Neural progenitor cell (in vitro differentiated cells): ENCODE results near the gene THNSL1. TPM values are rescaled to one million over a fixed set of nuclear protein-coding genes. Genes with fewer than 3 reads are reported as not detected.

ENCODE experiments used
- DNase-seq: peaks from one replicate; pipeline ENCODE4 v3.0.0-alpha.2; 2016; ENCODE audit warnings: low spot score
- H2AFZ ChIP-seq: fragments of 200-600 bp; sonication (generic); replicated peaks from 2 replicates; pipeline ENCODE4 v1.6.1; 2016; ENCODE audit warnings: antibody characterized with exemption
- H3F3A ChIP-seq: fragments of 200-600 bp; sonication (generic); 2 replicates; pipeline ENCODE4 v1.6.1; 2016; ENCODE audit warnings: antibody characterized with exemption, low read depth
- H3K27ac ChIP-seq: fragments of 200-600 bp; sonication (generic); 2 replicates; pipeline ENCODE4 v1.5.1; 2016; ENCODE audit warnings: mild to moderate bottlenecking
- H3K27me3 ChIP-seq: fragments of 200-600 bp; sonication (generic); 2 replicates; pipeline ENCODE4 v1.6.1; 2016; ENCODE audit warnings: mild to moderate bottlenecking, moderate library complexity
- H3K36me3 ChIP-seq: fragments of 200-600 bp; sonication (generic); 2 replicates; pipeline ENCODE4 v1.5.1; 2016
- H3K4me1 ChIP-seq: fragments of 200-600 bp; sonication (generic); 2 replicates; pipeline ENCODE4 v1.6.1; 2016; ENCODE audit warnings: mixed run types
- H3K4me2 ChIP-seq: fragments of 200-600 bp; sonication (generic); 2 replicates; pipeline ENCODE4 v1.6.1; 2016
- H3K4me3 ChIP-seq: fragments of 200-600 bp; sonication (generic); 2 replicates; pipeline ENCODE4 v1.5.1; 2016
- H3K79me2 ChIP-seq: fragments of 200-600 bp; sonication (generic); 2 replicates; pipeline ENCODE4 v1.6.1; 2016; ENCODE audit warnings: low read depth
- H3K9ac ChIP-seq: fragments of 200-600 bp; sonication (generic); 2 replicates; pipeline ENCODE4 v1.6.1; 2016
- H3K9me3 ChIP-seq: fragments of 200-600 bp; sonication (generic); 2 replicates; pipeline ENCODE4 v1.5.1; 2016; ENCODE audit warnings: low read depth
- H4K20me1 ChIP-seq: fragments of 200-600 bp; sonication (generic); 2 replicates; pipeline ENCODE4 v1.6.1; 2016; ENCODE audit warnings: low read depth
- H3K27ac Mint-ChIP-seq: 3 replicates; pipeline ENCODE4 v1.8.0; 2021; ENCODE audit warnings: mixed read lengths
- H3K27me3 Mint-ChIP-seq: 2 replicates; pipeline ENCODE4 v1.8.0; 2022; ENCODE audit warnings: low read depth, mild to moderate bottlenecking, inconsistent platforms, moderate library complexity, mixed read lengths; ENCODE audit not compliant: insufficient read depth
- H3K36me3 Mint-ChIP-seq: 3 replicates; pipeline ENCODE4 v1.8.0; 2021; ENCODE audit warnings: mixed read lengths
- H3K4me1 Mint-ChIP-seq: 3 replicates; pipeline ENCODE4 v1.8.0; 2021; ENCODE audit warnings: mixed read lengths
- H3K4me3 Mint-ChIP-seq: 3 replicates; pipeline ENCODE4 v1.8.0; 2021; ENCODE audit warnings: mild to moderate bottlenecking, moderate library complexity, mixed read lengths
- H3K9me3 Mint-ChIP-seq: 3 replicates; pipeline ENCODE4 v1.8.0; 2020; ENCODE audit warnings: mixed read lengths
- CTCF ChIP-seq: fragments of 200-600 bp; sonication (generic); IDR thresholded peaks from 2 replicates; pipeline ENCODE4 v1.5.1; 2017; ENCODE audit warnings: antibody characterized with exemption, mild to moderate bottlenecking
- EZH2 ChIP-seq: fragments of 200-600 bp; sonication (generic); IDR thresholded peaks from 2 replicates; pipeline ENCODE4 v1.6.1; 2017; ENCODE audit warnings: antibody characterized with exemption, mild to moderate bottlenecking, moderate library complexity
- EZH2phosphoT487 ChIP-seq: fragments of 200-600 bp; sonication (generic); IDR thresholded peaks from 2 replicates; pipeline ENCODE4 v1.6.1; 2017; ENCODE audit warnings: antibody characterized with exemption
- total RNA-seq: library from RNA; depleted of rRNA; stranded (reverse); fragments of >200 nt; gene quantifications from 2 replicates; pipeline ENCODE4 v1.2.3, GENCODE V29; 2015; ENCODE audit warnings: low replicate concordance

THNSL1 gene
- total RNA-seq, 1 donor from 2014 or later: 19.4 TPM

- no peaks in the 10 kb centered on the region for H3K4me1 ChIP-seq
- H3F3A ChIP-seq: no peaks in the 10 kb centered on the region
- TF ChIP-seq CTCF: no peak
- TF ChIP-seq EZH2phosphoT487: no peak
- TF ChIP-seq EZH2: no peak
- no peaks in the 10 kb centered on the region for H3K79me2 ChIP-seq
- H3K27me3 ChIP-seq: no peaks in the 10 kb centered on the region
- Mint-ChIP-seq H3K4me3 (no peak overlapping the region), H3K27me3 (no peaks in the 10 kb centered on the region), H3K27ac (no peak overlapping the region), H3K36me3 (peaks cover 3% of the 10 kb centered on the region), H3K9me3 (peaks cover 3% of the 10 kb centered on the region), H3K4me1 (no peaks in the 10 kb centered on the region)
- no peak overlapping the region for H3K9ac ChIP-seq
- DNase-seq: no peak
- no peak overlapping the region for H2AFZ ChIP-seq
- H4K20me1 ChIP-seq: no peaks in the 10 kb centered on the region
- H3K9me3 ChIP-seq: no peaks in the 10 kb centered on the region
- H3K36me3 ChIP-seq: no peaks in the 10 kb centered on the region
- H3K4me3 ChIP-seq: no peak overlapping the region
- no peak overlapping the region for H3K27ac ChIP-seq
- H3K4me2 ChIP-seq: no peak overlapping the region
Measured at GRCh38 chr10:25029519-25029918, 13.1 kb downstream of the THNSL1 start.

GRCh38 chr10:25036381-25036780 is 20.0 kb downstream of the THNSL1 start:
- Mint-ChIP-seq H3K4me1 (peaks cover 7% of the 10 kb centered on the region), H3K9me3 (no peaks in the 10 kb centered on the region), H3K27ac (no peak overlapping the region), H3K4me3 (no peak overlapping the region), H3K36me3 (no peaks in the 10 kb centered on the region), H3K27me3 (peaks cover 3% of the 10 kb centered on the region)
- H3K9ac ChIP-seq: no peak overlapping the region
- TF ChIP-seq EZH2 (no peak), CTCF (no peak), EZH2phosphoT487 (no peak)
- H4K20me1 ChIP-seq: no peaks in the 10 kb centered on the region
- no peaks in the 10 kb centered on the region for H3K27me3 ChIP-seq
- no peak overlapping the region for H2AFZ ChIP-seq
- peaks cover 3% of the 10 kb centered on the region for H3F3A ChIP-seq
- no peak overlapping the region for H3K4me3 ChIP-seq
- no peaks in the 10 kb centered on the region for H3K36me3 ChIP-seq
- no peak overlapping the region for H3K4me2 ChIP-seq
- peaks cover 10% of the 10 kb centered on the region for H3K4me1 ChIP-seq
- no peaks in the 10 kb centered on the region for H3K79me2 ChIP-seq
- no peaks in the 10 kb centered on the region for H3K9me3 ChIP-seq
- no peak overlapping the region for H3K27ac ChIP-seq
- no peak for DNase-seq

- no peaks in the 10 kb centered on the region for H3K79me2 ChIP-seq
- no peaks in the 10 kb centered on the region for H3K36me3 ChIP-seq
- no peak overlapping the region for H3K4me3 Mint-ChIP-seq
- no peaks in the 10 kb centered on the region for H3K27me3 ChIP-seq
- no peaks in the 10 kb centered on the region for H4K20me1 ChIP-seq
- H3K27me3 Mint-ChIP-seq: peaks cover 3% of the 10 kb centered on the region
- TF ChIP-seq EZH2phosphoT487 (no peak), CTCF (no peak), EZH2 (no peak)
- H2AFZ ChIP-seq: no peak overlapping the region
- no peaks in the 10 kb centered on the region for H3K9me3 Mint-ChIP-seq
- DNase-seq: no peak
- peaks cover 10% of the 10 kb centered on the region for H3K4me1 ChIP-seq
- peaks cover 7% of the 10 kb centered on the region for H3K4me1 Mint-ChIP-seq
- H3K36me3 Mint-ChIP-seq: no peaks in the 10 kb centered on the region
- H3K4me2 ChIP-seq: no peak overlapping the region
- no peak overlapping the region for H3K27ac Mint-ChIP-seq
- H3K9ac ChIP-seq: no peak overlapping the region
- no peaks in the 10 kb centered on the region for H3K9me3 ChIP-seq
- no peak overlapping the region for H3K27ac ChIP-seq
- H3K4me3 ChIP-seq: no peak overlapping the region
- H3F3A ChIP-seq: peaks cover 3% of the 10 kb centered on the region
Measured at GRCh38 chr10:25038325-25038724, 21.9 kb downstream of the THNSL1 start.

GRCh38 chr10:25039531-25039930 is 23.1 kb downstream of the THNSL1 start:
- H3K4me1 Mint-ChIP-seq: peaks cover 7% of the 10 kb centered on the region
- no peak overlapping the region for H3K4me3 Mint-ChIP-seq
- Histone ChIP-seq H4K20me1 (no peaks in the 10 kb centered on the region), H3K27ac (no peak overlapping the region), H3K4me3 (no peak overlapping the region), H3K4me1 (peaks cover 10% of the 10 kb centered on the region), H3F3A (peaks cover 3% of the 10 kb centered on the region), H3K79me2 (no peaks in the 10 kb centered on the region), H3K9ac (no peak overlapping the region), H3K9me3 (no peaks in the 10 kb centered on the region), H3K27me3 (no peaks in the 10 kb centered on the region), H3K4me2 (no peak overlapping the region), H2AFZ (no peak overlapping the region), H3K36me3 (no peaks in the 10 kb centered on the region)
- H3K27me3 Mint-ChIP-seq: peaks cover 3% of the 10 kb centered on the region
- H3K27ac Mint-ChIP-seq: no peak overlapping the region
- no peaks in the 10 kb centered on the region for H3K9me3 Mint-ChIP-seq
- no peak for DNase-seq
- H3K36me3 Mint-ChIP-seq: no peaks in the 10 kb centered on the region
- no peak for TF ChIP-seq EZH2phosphoT487
- no peak for TF ChIP-seq EZH2
- TF ChIP-seq CTCF: no peak
